Activated naive CD8-positive, alpha-beta T cell treated with anti-CD3 and anti-CD28 coated beads, Interleukin-2, amount 50 U/mL, for 24 hours (primary cell): ENCODE data around the gene ULK4.

ENCODE experiments used
- ATAC-seq: fragments of 150-1000 bp; cut with Tn5 transposase; one replicate; pipeline ENCODE4 v1.10.0; 2021
- DNase-seq: peaks from one replicate; pipeline ENCODE4 v3.0.0; 2021
- H3K27ac Mint-ChIP-seq: one replicate; pipeline ENCODE4 v1.8.0; 2021; ENCODE audit warnings: mild to moderate bottlenecking, mixed read lengths
- H3K27me3 Mint-ChIP-seq: one replicate; pipeline ENCODE4 v1.8.0; 2021; ENCODE audit warnings: mixed read lengths
- H3K36me3 Mint-ChIP-seq: one replicate; pipeline ENCODE4 v1.8.0; 2021; ENCODE audit warnings: low read depth, mixed read lengths
- H3K4me1 Mint-ChIP-seq: one replicate; pipeline ENCODE4 v1.8.0; 2021; ENCODE audit warnings: mixed read lengths
- H3K4me3 Mint-ChIP-seq: one replicate; pipeline ENCODE4 v1.8.0; 2021; ENCODE audit warnings: mild to moderate bottlenecking, moderate library complexity, mixed read lengths
- H3K9me3 Mint-ChIP-seq: one replicate; pipeline ENCODE4 v1.8.0; 2021; ENCODE audit warnings: mixed read lengths

The ULK4 gene

DNA sequence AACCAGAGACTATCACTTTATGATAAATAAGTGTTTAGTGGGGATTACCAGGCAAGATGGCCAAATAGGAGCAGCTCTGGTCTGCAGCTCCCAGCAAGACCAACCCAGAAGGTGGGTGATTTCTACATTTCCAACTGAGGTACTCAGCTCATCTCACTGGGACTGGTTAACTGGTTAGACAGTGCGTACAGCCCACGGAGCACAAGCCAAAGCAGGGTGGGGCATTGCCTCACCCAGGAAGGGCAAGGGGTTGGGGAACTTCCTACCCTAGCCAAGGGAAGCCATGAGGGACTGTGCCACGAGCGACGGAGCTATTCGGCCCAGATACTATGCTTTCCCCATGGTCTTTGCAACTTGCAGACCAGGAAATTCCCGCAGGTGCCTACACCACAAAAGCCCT is 591.6 kb downstream of the ULK4 start:
- DNase-seq = no peak
- peaks cover 2% of the 10 kb centered on the region for H3K36me3 Mint-ChIP-seq

DNA sequence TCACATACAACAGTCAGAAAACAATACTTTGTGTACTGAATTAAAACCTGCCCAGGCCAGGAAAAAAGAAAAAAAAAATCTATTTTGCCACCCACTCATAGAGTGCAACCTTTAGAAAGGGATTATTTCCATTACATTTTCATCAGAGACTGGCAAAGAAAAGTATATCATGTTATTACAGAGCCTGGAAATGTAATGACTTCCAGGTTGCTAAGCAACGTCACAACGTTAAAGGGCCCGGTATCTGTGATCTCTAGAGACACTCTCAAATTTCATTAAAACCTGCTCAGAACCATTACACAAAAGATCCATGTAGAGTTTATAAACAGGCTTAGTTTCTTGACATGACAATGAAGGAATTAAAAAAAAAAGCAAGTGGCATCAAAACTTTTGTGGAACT is 592.1 kb downstream of the ULK4 start:
- H3K4me3 Mint-ChIP-seq = no peak overlapping the region
- peaks cover 2% of the 10 kb centered on the region for H3K4me1 Mint-ChIP-seq
- H3K36me3 Mint-ChIP-seq = peaks cover 2% of the 10 kb centered on the region
- ATAC-seq (no peak), DNase-seq (no peak)
- no peaks in the 10 kb centered on the region for H3K27me3 Mint-ChIP-seq
- H3K9me3 Mint-ChIP-seq = peaks cover 8% of the 10 kb centered on the region
- no peak overlapping the region for H3K27ac Mint-ChIP-seq

More for the DNA sequence above, 591.6 kb downstream of the ULK4 start:
- no peak overlapping the region for H3K27ac Mint-ChIP-seq
- H3K9me3 Mint-ChIP-seq = peaks cover 8% of the 10 kb centered on the region
- peaks cover 2% of the 10 kb centered on the region for H3K4me1 Mint-ChIP-seq
- no peak overlapping the region for H3K4me3 Mint-ChIP-seq
- no peak for ATAC-seq
- no peaks in the 10 kb centered on the region for H3K27me3 Mint-ChIP-seq

DNA sequence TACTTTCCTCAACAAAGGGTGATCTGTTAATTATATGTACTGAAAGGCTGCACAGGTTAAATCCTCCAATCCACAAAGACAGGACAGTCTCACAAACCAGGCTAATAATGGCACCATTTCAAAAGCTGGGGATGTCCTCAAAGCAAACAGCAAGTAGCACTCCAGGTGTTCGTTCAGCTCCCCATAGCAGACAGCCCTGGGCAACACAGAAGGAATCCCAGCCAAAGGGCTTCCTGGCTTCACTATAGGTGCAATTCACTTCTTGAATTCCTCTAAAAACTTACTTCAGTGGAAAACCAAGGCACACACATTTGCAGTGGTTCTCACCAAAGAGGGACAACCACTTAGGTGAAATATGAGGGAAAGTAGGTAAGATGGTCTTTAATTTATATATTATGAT is 595.9 kb downstream of the ULK4 start:
- no peaks in the 10 kb centered on the region for H3K27me3 Mint-ChIP-seq
- ATAC-seq (no peak), DNase-seq (no peak)
- peaks cover 2% of the 10 kb centered on the region for H3K4me1 Mint-ChIP-seq
- H3K4me3 Mint-ChIP-seq = no peak overlapping the region
- no peaks in the 10 kb centered on the region for H3K36me3 Mint-ChIP-seq
- peaks cover 3% of the 10 kb centered on the region for H3K9me3 Mint-ChIP-seq
- H3K27ac Mint-ChIP-seq = no peak overlapping the region

DNA sequence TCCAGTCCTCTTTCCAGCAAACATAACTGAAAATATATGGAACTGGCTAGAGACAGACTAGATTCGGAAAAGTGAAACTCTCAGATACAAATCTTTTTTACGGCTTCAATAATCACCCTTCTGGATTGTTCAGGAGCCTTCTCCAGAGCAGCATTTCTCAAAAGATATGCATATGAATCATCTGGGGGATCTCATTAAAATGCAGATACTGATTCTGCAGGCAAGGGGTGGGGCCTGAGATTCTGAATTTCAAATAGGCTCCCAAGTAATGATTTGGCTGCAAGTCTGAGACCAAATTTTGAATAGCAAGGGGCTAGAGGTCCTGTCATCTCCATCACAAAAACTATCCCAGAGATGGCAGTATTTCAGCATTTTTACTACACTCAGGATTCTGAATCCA is 597.2 kb downstream of the ULK4 start:
- Mint-ChIP-seq H3K4me3 (no peak overlapping the region), H3K27ac (no peak overlapping the region), H3K36me3 (no peaks in the 10 kb centered on the region), H3K27me3 (no peaks in the 10 kb centered on the region), H3K9me3 (peaks cover 3% of the 10 kb centered on the region), H3K4me1 (no peaks in the 10 kb centered on the region)
- ATAC-seq (no peak), DNase-seq (no peak)

DNA sequence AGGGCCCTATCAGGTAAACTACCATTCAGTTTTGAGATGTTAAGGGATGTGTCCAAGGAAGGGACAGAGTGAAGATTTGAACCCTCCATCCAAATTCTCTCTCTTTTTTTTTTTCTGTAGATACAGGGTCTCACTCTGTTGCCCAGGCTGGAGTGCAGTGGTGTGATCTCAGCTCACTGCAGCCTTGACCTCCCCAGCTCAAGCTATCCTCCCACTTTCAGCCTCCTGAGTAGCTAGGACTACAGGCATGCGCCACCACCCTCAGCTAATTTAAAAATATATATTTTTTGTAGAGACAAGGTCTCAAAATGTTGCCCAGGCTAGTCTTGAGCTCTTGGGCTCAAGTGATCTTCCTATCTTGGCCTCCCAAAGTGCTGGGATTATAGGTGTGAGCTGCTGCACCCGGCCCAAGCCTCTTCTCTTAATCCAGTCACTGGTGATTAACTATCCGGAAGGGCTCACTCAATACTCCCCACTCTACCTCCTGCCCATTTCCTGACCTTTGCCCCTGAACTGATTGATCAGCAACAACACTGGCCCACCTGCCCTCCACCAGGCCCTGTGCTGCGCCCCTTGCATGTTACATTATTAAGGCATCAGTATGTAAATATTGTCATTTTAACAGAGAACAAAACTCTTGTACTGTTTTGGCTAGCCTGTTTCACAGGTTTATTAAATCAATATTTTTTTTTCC is 597.9 kb downstream of the ULK4 start:
- H3K4me3 Mint-ChIP-seq = no peak overlapping the region
- H3K27me3 Mint-ChIP-seq = no peaks in the 10 kb centered on the region
- peaks cover 2% of the 10 kb centered on the region for H3K36me3 Mint-ChIP-seq
- ATAC-seq (no peak), DNase-seq (no peak)
- H3K9me3 Mint-ChIP-seq = peaks cover 3% of the 10 kb centered on the region
- no peaks in the 10 kb centered on the region for H3K4me1 Mint-ChIP-seq
- no peak overlapping the region for H3K27ac Mint-ChIP-seq

DNA sequence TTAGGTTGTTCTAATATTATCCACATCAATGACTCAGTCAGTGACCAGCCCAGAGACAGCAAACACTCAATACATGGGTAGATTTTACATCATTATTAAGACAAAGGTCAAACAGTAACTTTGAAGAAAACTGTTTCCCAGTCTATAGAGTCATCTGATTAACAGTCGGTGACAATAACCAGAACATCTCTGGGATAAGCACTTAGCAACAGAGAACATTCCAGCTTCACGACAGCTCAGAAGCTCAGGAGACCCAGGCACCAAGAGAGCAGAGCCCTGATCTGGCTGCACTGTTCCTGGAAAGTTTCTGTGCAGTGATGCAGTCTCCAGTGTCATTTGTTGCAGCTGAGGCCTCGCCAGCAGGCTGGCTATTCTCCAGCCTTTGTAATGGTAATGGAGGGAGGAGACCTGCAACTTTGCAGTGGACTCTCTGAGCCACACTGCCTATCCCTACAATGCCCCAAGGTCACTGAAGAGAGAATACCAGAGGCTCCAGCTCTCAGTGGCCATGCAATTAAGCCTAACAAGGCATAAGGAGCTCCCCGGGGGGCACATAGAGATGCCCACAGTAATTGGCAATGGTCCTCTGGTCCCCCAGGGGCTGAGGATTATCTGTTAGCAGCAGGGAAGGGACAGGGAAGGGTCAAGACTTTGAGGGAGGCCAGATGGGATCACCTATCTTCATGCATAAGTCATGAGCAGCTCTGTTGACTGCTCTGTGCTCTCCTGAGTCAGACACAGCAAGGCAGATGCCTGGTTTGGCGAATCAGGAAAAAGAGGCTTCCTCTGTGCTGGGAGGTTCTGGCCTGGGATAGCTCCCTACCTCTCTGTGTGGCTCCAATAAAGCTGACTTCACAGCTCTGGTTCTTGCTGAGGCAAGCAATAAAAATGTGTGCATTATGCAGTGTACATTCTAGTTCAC is 599.0 kb downstream of the ULK4 start:
- DNase-seq (no peak), ATAC-seq (no peak)
- H3K27ac Mint-ChIP-seq = no peak overlapping the region
- H3K4me3 Mint-ChIP-seq = no peak overlapping the region
- H3K4me1 Mint-ChIP-seq = no peaks in the 10 kb centered on the region
- peaks cover 2% of the 10 kb centered on the region for H3K36me3 Mint-ChIP-seq
- no peaks in the 10 kb centered on the region for H3K9me3 Mint-ChIP-seq
- H3K27me3 Mint-ChIP-seq = no peaks in the 10 kb centered on the region

DNA sequence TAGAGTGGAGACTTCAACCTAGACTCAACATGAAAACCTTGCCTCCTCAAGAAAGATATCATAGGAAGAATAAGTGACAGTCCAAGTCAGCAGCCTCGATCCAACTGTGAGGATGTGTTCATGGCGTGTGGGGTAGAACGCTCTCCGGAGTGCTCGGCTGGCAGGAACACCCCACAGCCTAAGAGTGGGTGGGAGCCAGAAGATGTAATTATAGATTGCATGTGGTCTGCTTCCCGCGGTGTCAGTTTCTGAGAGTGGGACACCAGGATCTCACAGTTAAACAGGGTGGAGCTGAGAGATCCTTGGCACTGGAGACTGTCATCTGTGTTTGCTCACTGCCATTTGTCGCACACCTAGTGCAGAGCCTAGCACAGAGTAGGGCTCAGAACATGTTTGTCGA is 604.6 kb downstream of the ULK4 start:
- peaks cover 2% of the 10 kb centered on the region for H3K36me3 Mint-ChIP-seq
- DNase-seq (no peak), ATAC-seq (no peak)
- H3K27ac Mint-ChIP-seq = no peak overlapping the region
- H3K9me3 Mint-ChIP-seq = no peaks in the 10 kb centered on the region
- H3K4me3 Mint-ChIP-seq = no peak overlapping the region
- H3K4me1 Mint-ChIP-seq = no peaks in the 10 kb centered on the region
- no peaks in the 10 kb centered on the region for H3K27me3 Mint-ChIP-seq

DNA sequence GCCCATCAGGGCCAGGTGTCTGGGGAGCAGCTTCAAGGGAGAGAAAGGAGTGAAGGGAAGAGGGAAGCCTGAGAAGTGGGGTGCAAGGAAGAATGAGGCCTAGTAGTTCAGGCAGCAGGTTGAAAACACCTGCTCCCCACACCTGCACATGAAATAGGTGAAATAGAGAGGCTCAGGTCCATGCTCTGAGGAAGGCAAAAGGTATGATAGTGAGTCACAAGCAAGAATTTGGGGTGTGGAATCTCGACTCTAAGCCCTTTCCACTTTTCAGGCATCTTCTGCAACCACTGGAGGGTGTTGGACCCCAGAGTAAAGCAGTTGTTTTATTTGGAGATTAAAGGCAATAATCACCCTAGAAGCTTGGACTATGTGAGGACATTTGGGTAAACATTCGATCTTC is 605.1 kb downstream of the ULK4 start:
- Mint-ChIP-seq H3K4me3 (no peak overlapping the region), H3K27ac (no peak overlapping the region), H3K36me3 (peaks cover 2% of the 10 kb centered on the region), H3K27me3 (no peaks in the 10 kb centered on the region), H3K4me1 (no peaks in the 10 kb centered on the region), H3K9me3 (no peaks in the 10 kb centered on the region)
- no peak for DNase-seq
- ATAC-seq = no peak

DNA sequence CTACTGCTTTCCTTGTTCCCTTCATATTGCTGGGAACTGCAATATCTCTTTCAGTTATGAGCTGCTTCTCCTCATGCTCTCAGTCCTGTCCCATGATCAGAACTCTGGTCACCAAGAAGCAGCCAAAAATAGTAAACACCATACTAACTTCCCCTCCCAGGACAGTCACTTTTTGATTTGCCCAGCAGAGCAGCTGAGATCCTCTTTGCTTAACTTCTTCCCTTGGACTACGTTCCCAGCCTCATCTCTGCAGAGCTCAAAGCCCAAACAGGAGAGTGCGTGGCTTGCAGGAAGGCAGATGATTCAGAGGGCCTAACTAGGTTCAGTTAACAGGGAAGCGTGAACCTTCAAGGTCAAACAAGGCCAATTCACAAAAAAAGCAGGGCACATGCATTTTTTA is 609.4 kb downstream of the ULK4 start:
- no peak overlapping the region for H3K4me3 Mint-ChIP-seq
- H3K27ac Mint-ChIP-seq = no peak overlapping the region
- H3K36me3 Mint-ChIP-seq = no peaks in the 10 kb centered on the region
- H3K4me1 Mint-ChIP-seq = no peaks in the 10 kb centered on the region
- ATAC-seq = no peak
- H3K9me3 Mint-ChIP-seq = no peaks in the 10 kb centered on the region
- no peak for DNase-seq
- H3K27me3 Mint-ChIP-seq = no peaks in the 10 kb centered on the region

DNA sequence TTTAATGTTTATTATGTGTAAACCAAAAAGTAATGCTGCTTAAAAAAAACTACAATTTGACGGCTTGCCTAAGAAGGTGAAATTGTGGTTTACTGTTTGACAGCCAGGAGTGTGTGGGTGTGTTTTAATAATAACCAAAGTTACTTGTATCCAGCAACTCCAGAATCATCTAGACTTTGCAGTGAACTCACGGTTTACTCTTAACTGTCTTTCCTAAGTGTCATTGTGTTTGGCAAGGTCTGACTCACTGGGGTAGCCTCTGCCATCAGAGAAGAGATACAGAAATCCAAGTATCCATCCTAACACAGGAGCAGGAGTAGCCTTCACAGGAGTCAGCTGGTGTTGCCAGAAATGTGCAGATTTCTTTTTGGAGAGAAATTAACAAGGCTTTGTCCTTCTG is 611.5 kb downstream of the ULK4 start:
- DNase-seq (no peak), ATAC-seq (no peak)
- Mint-ChIP-seq H3K4me3 (no peak overlapping the region), H3K27me3 (no peaks in the 10 kb centered on the region), H3K9me3 (no peaks in the 10 kb centered on the region), H3K27ac (no peak overlapping the region), H3K4me1 (no peaks in the 10 kb centered on the region), H3K36me3 (no peaks in the 10 kb centered on the region)

DNA sequence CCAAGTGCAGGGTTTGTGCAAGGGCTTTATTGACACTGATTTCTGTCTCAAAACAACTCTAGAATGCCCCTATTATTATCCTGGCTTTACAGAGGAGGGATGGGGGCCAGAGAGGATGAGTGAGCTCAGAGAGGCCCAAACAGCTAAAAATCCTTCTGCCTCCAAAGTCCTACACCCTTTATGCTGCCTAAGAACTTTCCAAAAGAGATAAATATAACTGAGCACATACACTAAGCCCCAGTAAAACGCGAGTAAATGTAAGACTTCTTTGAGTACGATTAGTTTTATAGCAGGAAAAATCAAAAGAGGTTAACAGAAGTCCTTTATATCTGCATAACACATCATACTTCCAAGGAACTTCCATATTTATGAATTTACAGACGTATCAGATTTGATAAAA is 613.5 kb downstream of the ULK4 start:
- Mint-ChIP-seq H3K9me3 (peaks cover 8% of the 10 kb centered on the region), H3K4me3 (no peak overlapping the region), H3K4me1 (no peaks in the 10 kb centered on the region), H3K27me3 (no peaks in the 10 kb centered on the region), H3K36me3 (no peaks in the 10 kb centered on the region), H3K27ac (no peak overlapping the region)
- DNase-seq (no peak), ATAC-seq (no peak)

DNA sequence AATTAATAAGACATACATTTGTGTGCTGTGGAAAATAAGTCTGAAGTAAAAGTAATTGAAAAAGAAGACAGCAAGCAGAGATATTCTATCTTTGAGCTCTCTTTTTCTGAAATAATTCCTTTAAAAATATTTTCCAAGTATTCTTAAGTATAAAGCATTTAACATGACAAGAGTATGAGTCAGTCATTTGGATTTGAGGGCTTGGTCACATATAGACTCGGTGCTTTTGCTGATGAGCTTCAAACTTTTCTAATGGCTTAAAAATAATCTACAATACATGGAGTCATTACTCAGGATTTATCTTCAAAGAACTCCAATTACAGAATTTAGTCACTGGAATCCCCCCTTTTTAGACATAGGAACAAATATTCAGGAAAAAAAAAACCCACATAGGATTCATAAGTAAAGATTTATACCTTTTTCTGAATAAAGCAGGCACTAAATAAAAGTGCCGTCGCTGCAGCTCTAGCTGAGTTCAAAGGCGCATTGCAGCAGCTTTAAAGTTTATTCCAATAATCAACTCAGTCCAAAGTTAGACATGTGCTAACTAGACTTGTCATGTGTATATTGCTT is 615.1 kb downstream of the ULK4 start:
- ATAC-seq (no peak), DNase-seq (no peak)
- no peak overlapping the region for H3K27ac Mint-ChIP-seq
- H3K36me3 Mint-ChIP-seq = no peaks in the 10 kb centered on the region
- H3K4me3 Mint-ChIP-seq = no peak overlapping the region
- H3K9me3 Mint-ChIP-seq = peaks cover 8% of the 10 kb centered on the region
- H3K4me1 Mint-ChIP-seq = peaks cover 5% of the 10 kb centered on the region
- no peaks in the 10 kb centered on the region for H3K27me3 Mint-ChIP-seq

DNA sequence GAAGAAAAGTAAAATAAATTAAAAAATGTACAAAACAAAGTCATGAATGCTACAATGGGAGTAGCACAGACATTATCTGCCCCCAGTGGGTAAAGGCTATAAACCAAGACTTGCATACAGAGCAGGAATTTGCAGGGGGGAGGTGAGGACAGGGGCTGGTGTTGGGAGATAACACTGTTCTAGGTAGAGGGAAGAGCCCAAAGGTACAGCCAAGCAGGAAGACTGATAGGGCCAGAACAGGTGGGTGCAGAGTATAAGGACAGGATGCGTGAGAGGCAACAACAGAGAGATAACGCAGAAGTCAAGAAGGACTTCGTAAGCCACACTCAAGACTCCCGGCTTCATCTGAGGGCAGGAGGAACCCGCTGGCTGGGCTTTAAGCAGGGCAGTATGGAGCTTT is 616.1 kb downstream of the ULK4 start:
- no peak for ATAC-seq
- Mint-ChIP-seq H3K4me3 (no peak overlapping the region), H3K4me1 (peaks cover 5% of the 10 kb centered on the region), H3K27me3 (no peaks in the 10 kb centered on the region), H3K36me3 (no peaks in the 10 kb centered on the region), H3K9me3 (peaks cover 8% of the 10 kb centered on the region), H3K27ac (no peak overlapping the region)
- DNase-seq = no peak

DNA sequence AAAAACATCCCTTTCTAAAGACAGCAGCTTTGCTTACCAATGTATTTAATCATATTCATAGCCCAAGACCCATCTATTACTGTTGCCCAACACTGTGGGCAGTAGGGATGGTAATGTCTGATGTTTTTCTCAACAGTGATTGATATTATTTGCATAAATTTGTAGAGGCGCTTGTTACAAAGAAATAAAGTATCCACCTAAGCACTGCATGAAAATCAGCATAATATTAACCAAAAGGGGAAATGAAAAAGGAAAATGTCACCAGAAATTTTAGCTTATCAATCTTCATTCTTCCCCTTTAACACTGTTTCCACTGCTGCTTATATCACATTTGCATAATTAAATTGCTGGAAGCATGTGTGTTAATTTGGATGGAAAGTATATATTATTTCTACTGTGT is 622.1 kb downstream of the ULK4 start:
- peaks cover 2% of the 10 kb centered on the region for H3K9me3 Mint-ChIP-seq
- ATAC-seq = no peak
- no peak overlapping the region for H3K27ac Mint-ChIP-seq
- DNase-seq = no peak
- H3K27me3 Mint-ChIP-seq = no peaks in the 10 kb centered on the region
- no peaks in the 10 kb centered on the region for H3K36me3 Mint-ChIP-seq
- peaks cover 5% of the 10 kb centered on the region for H3K4me1 Mint-ChIP-seq
- H3K4me3 Mint-ChIP-seq = no peak overlapping the region

DNA sequence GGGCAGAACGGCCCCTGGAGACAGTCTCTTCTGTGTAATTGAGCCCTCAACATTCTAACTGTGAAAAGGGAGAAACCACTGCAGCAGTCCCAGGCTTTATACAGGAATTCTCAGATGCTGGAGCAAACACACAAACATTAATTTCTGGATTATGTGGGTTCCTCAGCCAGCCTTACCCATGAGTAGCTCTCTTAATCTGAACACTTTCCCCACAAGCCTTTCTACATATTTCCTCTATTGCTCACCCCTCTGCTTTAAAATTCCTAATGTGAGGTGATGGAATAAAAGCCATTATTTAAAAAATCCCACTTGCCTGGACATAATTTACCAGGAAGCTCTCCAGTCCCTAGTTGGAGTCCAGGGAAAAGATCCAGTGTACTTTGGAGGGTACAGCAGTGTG is 623.6 kb downstream of the ULK4 start:
- Mint-ChIP-seq H3K36me3 (no peaks in the 10 kb centered on the region), H3K9me3 (no peaks in the 10 kb centered on the region), H3K27me3 (no peaks in the 10 kb centered on the region), H3K4me3 (no peak overlapping the region), H3K27ac (no peak overlapping the region), H3K4me1 (peaks cover 5% of the 10 kb centered on the region)
- no peak for DNase-seq
- ATAC-seq = no peak
